PC-9 (cell line): ENCODE data around the gene GATB. TPM values are rescaled to one million over a fixed set of nuclear protein-coding genes. Genes with fewer than 3 reads are reported as not detected.

Experiments used
- BruUV-seq: library from RNA; stranded (reverse); fragments of 400-500 nt; replicated peaks from 2 replicates; lab custom pipeline; 2021; lab: Mats Ljungman, UMichigan
- CTCF ChIA-PET: fragments of 300-600 bp; sonication (Branson Sonifier 250); formaldehyde crosslinking; loops from one replicate; lab custom pipeline; 2022; ENCODE audit warnings: antibody characterized with exemption; lab: Charles Lee
- POLR2A ChIA-PET: fragments of 300-600 bp; sonication (Branson Sonifier 250); formaldehyde crosslinking; loops from one replicate; lab custom pipeline; 2022; ENCODE audit warnings: antibody characterized with exemption; ENCODE audit not compliant: unreplicated experiment; lab: Charles Lee
- DNase-seq, 2 experiments: peaks; one replicate each; pipeline versions ENCODE4 v3.0.0 to v3.0.0-alpha.2; 2015 to 2022; ENCODE audit warnings: mixed read lengths in 1 of 2
- H2AFZ ChIP-seq: fragments of 200-600 bp; sonication (generic); 2 replicates; pipeline ENCODE4 v1.8.1; 2017; ENCODE audit warnings: antibody characterized with exemption
- H3F3A ChIP-seq: fragments of 200-600 bp; sonication (generic); 2 replicates; pipeline ENCODE4 v1.8.1; 2017; ENCODE audit warnings: antibody characterized with exemption, mild to moderate bottlenecking, low read depth; ENCODE audit not compliant: insufficient read depth
- H3K27ac ChIP-seq: fragments of 200-600 bp; sonication (generic); 2 replicates; pipeline ENCODE4 v1.6.1; 2016; ENCODE audit warnings: mixed run types
- H3K27me3 ChIP-seq: fragments of 200-600 bp; sonication (generic); 2 replicates; pipeline ENCODE4 v1.6.1; 2016; ENCODE audit warnings: low read depth, mixed run types; ENCODE audit not compliant: insufficient read depth
- H3K36me3 ChIP-seq: fragments of 200-600 bp; sonication (generic); 2 replicates; pipeline ENCODE4 v1.6.1; 2016; ENCODE audit warnings: low read depth, mixed run types
- H3K4me1 ChIP-seq: fragments of 200-600 bp; sonication (generic); replicated peaks from 2 replicates; pipeline ENCODE4 v1.6.1; 2016; ENCODE audit warnings: mixed run types; ENCODE audit not compliant: insufficient read depth
- H3K4me2 ChIP-seq: fragments of 200-600 bp; sonication (generic); 2 replicates; pipeline ENCODE4 v1.6.1; 2017; ENCODE audit warnings: mixed run types
- H3K4me3 ChIP-seq: fragments of 200-600 bp; sonication (generic); 2 replicates; pipeline ENCODE4 v1.6.1; 2016; ENCODE audit warnings: mixed run types
- H3K79me2 ChIP-seq: fragments of 200-600 bp; sonication (generic); 2 replicates; pipeline ENCODE4 v1.6.1; 2017; ENCODE audit warnings: low read depth, mixed run types
- H3K9me2 ChIP-seq: fragments of 200-600 bp; sonication (generic); 2 replicates; pipeline ENCODE4 v1.8.1; 2017; ENCODE audit warnings: mild to moderate bottlenecking; ENCODE audit not compliant: insufficient read depth
- H3K9me3 ChIP-seq: fragments of 200-600 bp; sonication (generic); 2 replicates; pipeline ENCODE4 v1.8.1; 2016; ENCODE audit warnings: low read depth; ENCODE audit not compliant: insufficient read depth
- H4K20me1 ChIP-seq: fragments of 200-600 bp; sonication (generic); 2 replicates; pipeline ENCODE4 v1.8.1; 2017; ENCODE audit not compliant: insufficient read depth
- CTCF ChIP-seq: fragments of 200-600 bp; sonication (generic); conservative IDR thresholded peaks from 2 replicates; pipeline ENCODE4 v1.6.1; 2017; ENCODE audit warnings: mixed run types, antibody characterized with exemption, mild to moderate bottlenecking, moderate library complexity
- EZH2 ChIP-seq: fragments of 200-600 bp; sonication (generic); IDR thresholded peaks from 2 replicates; pipeline ENCODE4 v1.8.0; 2017; ENCODE audit warnings: antibody characterized with exemption, low read depth
- intact Hi-C: fragments of 100-400 bp; cut with micrococcal nuclease; formaldehyde crosslinking; loops from one replicate; pipeline ENCODE4 v1.10.0; 2022; ENCODE audit not compliant: unreplicated experiment
- total RNA-seq: library from RNA; stranded (reverse); gene quantifications from 2 replicates; pipeline ENCODE4 v1.2.3, GENCODE V29; 2021

The GATB gene
- total RNA-seq, 1 experiment from 2014 or later: 24.2 TPM

GRCh38 chr4:151687021-151687640 lies 73.7 kb downstream of the GATB start:
- TF ChIP-seq CTCF (no peak), EZH2 (no peak)
- no peak for DNase-seq
- Histone ChIP-seq H3K9me2 (no peaks in the 10 kb centered on the region), H3K4me2 (no peak overlapping the region), H3K79me2 (no peaks in the 10 kb centered on the region), H3K4me3 (no peak overlapping the region), H4K20me1 (no peaks in the 10 kb centered on the region), H3F3A (no peaks in the 10 kb centered on the region), H2AFZ (no peak overlapping the region), H3K27me3 (no peaks in the 10 kb centered on the region), H3K9me3 (no peaks in the 10 kb centered on the region), H3K27ac (no peak overlapping the region), H3K36me3 (no peaks in the 10 kb centered on the region), H3K4me1 (no peaks in the 10 kb centered on the region; the same call in 1 of the 2 replicates)
- no TSS peak for BruUV-seq
- CTCF ChIA-PET: interaction anchor here (0.5 kb wide), 1 partner anchor 24 kb away, joined by 3 read pairs; no protein-coding TSS in a partner anchor
- POLR2A ChIA-PET: no interaction called here
- intact Hi-C loops: no loop called here

DNA sequence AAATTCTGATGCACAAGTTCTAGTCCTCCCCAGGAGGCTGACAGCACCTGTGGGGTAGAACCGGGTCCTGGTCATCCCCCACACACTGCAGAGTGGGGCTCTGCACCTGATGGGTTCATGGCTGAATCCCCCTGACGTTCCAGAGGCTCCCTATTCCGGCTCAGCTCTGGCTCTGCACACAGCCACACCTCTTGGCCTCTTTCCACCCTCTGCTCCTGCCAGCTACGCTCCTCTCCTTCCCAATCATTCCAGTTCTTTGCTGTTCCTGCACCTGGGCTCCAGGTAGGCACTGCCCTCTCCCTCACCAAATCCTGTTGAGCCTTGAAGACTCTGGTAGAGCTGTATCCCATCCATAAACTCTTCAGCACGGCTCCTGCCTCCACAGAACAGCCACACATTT lies 75.5 kb downstream of the GATB start:
- intact Hi-C loops: no loop called here
- H2AFZ ChIP-seq: no peak overlapping the region
- H3F3A ChIP-seq: no peaks in the 10 kb centered on the region
- POLR2A ChIA-PET: interaction anchor here (0.7 kb wide), 1 partner anchor 625 kb away, joined by 3 read pairs; no protein-coding TSS in a partner anchor
- no peaks in the 10 kb centered on the region; the same call in 1 of the 2 replicates for H3K4me1 ChIP-seq
- no peaks in the 10 kb centered on the region for H3K36me3 ChIP-seq
- no peak overlapping the region for H3K4me3 ChIP-seq
- DNase-seq: no peak
- BruUV-seq: no TSS peak
- no peaks in the 10 kb centered on the region for H3K27me3 ChIP-seq
- H3K9me2 ChIP-seq: no peaks in the 10 kb centered on the region
- H3K4me2 ChIP-seq: no peak overlapping the region
- no peak overlapping the region for H3K27ac ChIP-seq
- CTCF ChIA-PET: no interaction called here
- TF ChIP-seq EZH2 (no peak), CTCF (no peak)
- H3K9me3 ChIP-seq: no peaks in the 10 kb centered on the region
- H3K79me2 ChIP-seq: no peaks in the 10 kb centered on the region
- H4K20me1 ChIP-seq: no peaks in the 10 kb centered on the region

DNA sequence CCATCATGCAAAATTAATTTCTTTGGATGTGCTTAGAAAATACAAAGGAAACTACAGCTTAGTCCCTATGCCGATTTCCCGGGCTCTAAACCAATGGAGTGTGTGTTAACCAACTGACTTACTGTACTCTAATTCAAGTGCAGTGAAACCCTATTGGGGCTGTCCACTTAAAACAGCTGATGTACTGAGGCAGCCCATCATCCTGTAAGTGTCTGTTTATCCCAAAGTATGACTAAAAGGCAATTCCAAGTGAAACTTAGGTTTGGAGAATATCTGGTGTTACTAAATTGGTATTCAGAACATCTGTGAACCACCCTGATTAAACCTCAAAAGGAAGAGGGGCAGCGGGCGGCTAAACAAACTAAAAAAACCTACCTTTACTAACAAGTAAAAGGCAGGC lies 79.7 kb downstream of the GATB start:
- H3K79me2 ChIP-seq: no peaks in the 10 kb centered on the region
- H3K9me2 ChIP-seq: no peaks in the 10 kb centered on the region
- H3K9me3 ChIP-seq: no peaks in the 10 kb centered on the region
- ChIA-PET POLR2A (no interaction called here), CTCF (no interaction called here)
- H3K27ac ChIP-seq: no peak overlapping the region
- DNase-seq: no peak
- H3F3A ChIP-seq: no peaks in the 10 kb centered on the region
- no peak overlapping the region for H3K4me3 ChIP-seq
- no TSS peak for BruUV-seq
- H3K4me1 ChIP-seq: no peaks in the 10 kb centered on the region
- H3K4me2 ChIP-seq: no peak overlapping the region
- intact Hi-C loops: no loop called here
- no peaks in the 10 kb centered on the region for H4K20me1 ChIP-seq
- H2AFZ ChIP-seq: no peak overlapping the region
- TF ChIP-seq CTCF: no peak
- TF ChIP-seq EZH2: no peak
- no peaks in the 10 kb centered on the region for H3K36me3 ChIP-seq
- no peaks in the 10 kb centered on the region for H3K27me3 ChIP-seq
